Measurements from ENCODE around the gene MYO1D. TPM values are rescaled to one million over a fixed set of nuclear protein-coding genes. Genes with fewer than 3 reads are reported as not detected.

Gene MYO1D
- total RNA-seq, 4 donors from 2014 or later, result 46.3 to 139 (median 80.0) TPM

DNA sequence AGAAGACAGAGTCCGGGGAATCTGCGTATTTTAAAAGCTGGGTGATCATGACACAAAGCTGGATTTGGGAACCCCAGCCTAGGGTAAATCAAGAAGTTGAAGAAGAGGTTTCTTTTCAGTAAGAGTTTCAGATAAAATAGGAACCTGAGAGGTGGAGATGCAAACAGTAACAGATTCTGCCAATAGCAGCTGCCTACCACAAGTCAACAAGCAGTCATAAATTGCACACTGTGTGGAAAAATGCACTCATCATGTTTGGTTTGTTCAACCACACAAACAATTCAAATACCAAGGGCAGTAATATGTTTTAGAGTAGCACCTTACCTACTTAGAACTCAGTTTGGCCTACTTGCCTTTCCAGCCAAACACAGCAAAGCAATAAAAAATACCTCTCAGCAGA lies 14.0 kb downstream of the MYO1D start:
- no peak for TF ChIP-seq CTCF (IDR thresholded peaks at IDR 0.05; ENCODE audit: low read depth)

DNA sequence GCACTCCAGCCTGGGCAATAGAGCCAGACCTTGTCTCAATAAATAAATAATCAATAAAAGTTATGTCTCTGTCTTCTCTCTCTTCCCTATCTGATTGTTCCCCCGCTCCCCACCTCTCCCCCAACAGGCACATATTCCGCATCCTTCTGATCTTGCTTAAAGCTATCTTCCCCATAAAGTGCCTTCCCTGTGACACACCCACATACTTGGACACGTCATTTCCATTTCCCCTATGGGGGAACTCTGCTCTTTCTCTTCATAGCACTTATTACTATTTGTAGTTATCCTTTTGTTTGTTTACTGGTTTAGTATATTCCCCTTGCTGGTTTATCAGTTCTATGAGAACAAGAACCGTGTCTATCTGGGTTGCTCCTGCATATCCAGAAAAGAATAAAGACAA lies 14.9 kb downstream of the MYO1D start:
- TF ChIP-seq CTCF (IDR thresholded peaks at IDR 0.05; ENCODE audit: low read depth), result no peak

GRCh38 chr17:32859857-32860525 lies 16.9 kb downstream of the MYO1D start:
- TF ChIP-seq CTCF (IDR thresholded peaks at IDR 0.05; ENCODE audit: low read depth), result no peak

- TF ChIP-seq CTCF (IDR thresholded peaks at IDR 0.05; ENCODE audit: low read depth), result no peak
Measured at GRCh38 chr17:32855620-32856019, 21.3 kb downstream of the MYO1D start.

- TF ChIP-seq CTCF (IDR thresholded peaks at IDR 0.05; ENCODE audit: low read depth), result no peak
Measured at GRCh38 chr17:32854832-32855389, 22.0 kb downstream of the MYO1D start.

GRCh38 chr17:32854207-32854606 lies 22.7 kb downstream of the MYO1D start:
- TF ChIP-seq CTCF (IDR thresholded peaks at IDR 0.05; ENCODE audit: low read depth), result no peak

DNA sequence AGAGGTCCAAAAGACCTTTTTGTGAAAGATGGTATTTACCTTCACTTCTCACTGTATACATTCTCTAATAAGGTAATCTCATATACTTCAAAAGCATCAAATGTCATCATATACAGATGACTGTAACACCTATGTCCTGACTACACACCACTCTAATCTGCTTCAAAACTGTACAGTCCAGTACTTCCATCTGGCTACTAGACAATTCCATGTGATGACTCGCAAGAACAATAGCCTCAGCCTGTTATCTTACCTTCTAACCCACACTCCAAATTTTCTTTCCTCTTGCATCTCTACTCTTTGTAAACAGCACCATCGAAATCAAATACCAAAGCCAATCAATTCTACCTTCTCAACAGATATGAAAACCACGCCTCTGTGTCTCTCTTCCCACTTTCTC lies 24.1 kb downstream of the MYO1D start:
- no peak for TF ChIP-seq CTCF (IDR thresholded peaks at IDR 0.05; ENCODE audit: low read depth)
